Suprapubic skin (tissue), 4 donors: ENCODE data around the gene FBXL12. TPM values are rescaled to one million over a fixed set of nuclear protein-coding genes. Genes with fewer than 3 reads are reported as not detected.

Source experiments
- DNase-seq, 2 donors: peaks; one replicate each; pipeline ENCODE4 v3.0.0-alpha.2; 2019; ENCODE audit warnings: low spot score in 2 of 2
- H3K27ac ChIP-seq: fragments of 200-600 bp; sonication (generic); one replicate; pipeline ENCODE4 v1.5.1; 2019
- H3K27me3 ChIP-seq: fragments of 200-600 bp; sonication (generic); one replicate; pipeline ENCODE4 v1.5.1; 2019
- H3K36me3 ChIP-seq: fragments of 200-600 bp; sonication (generic); one replicate; pipeline ENCODE4 v1.5.1; 2019
- H3K4me1 ChIP-seq: fragments of 200-600 bp; sonication (generic); one replicate; pipeline ENCODE4 v1.5.1; 2019
- H3K4me3 ChIP-seq: fragments of 200-600 bp; sonication (generic); one replicate; pipeline ENCODE4 v1.5.1; 2019; ENCODE audit warnings: mild to moderate bottlenecking
- H3K9me3 ChIP-seq: fragments of 200-600 bp; sonication (generic); one replicate; pipeline ENCODE4 v1.5.1; 2019
- EP300 ChIP-seq: sonication (generic); formaldehyde crosslinking; IDR thresholded peaks from one replicate; pipeline ENCODE4 v1.6.1; 2017; ENCODE audit warnings: antibody characterized with exemption
- POLR2A ChIP-seq, 2 donors: fragments of 450-650 bp; IDR thresholded peaks; one replicate each; pipeline ENCODE4 v1.6.1; 2017; ENCODE audit warnings: antibody characterized with exemption in 2 of 2, mild to moderate bottlenecking in 2 of 2, moderate library complexity in 2 of 2
- POLR2AphosphoS5 ChIP-seq, 3 donors: sonication (generic); formaldehyde crosslinking; IDR thresholded peaks; one replicate each; pipeline ENCODE4 v1.6.1; 2017; ENCODE audit warnings: antibody characterized with exemption in 3 of 3
- WGBS: methylation state at CpG from one replicate; pipeline ENCODE4 v1.1.5; 2018; 5-methylcytosine and 5-hydroxymethylcytosine counted together
- total RNA-seq, 4 donors: library from RNA; depleted of rRNA; stranded (reverse); fragments of >200 nt; gene quantifications; one replicate each; pipeline ENCODE4 v1.1.0, GENCODE V29; 2016
- TF ChIP-seq, protein P1 (sequence below), 2 donors: fragments of 200-600 bp in 1 of 2; fragments of 450-650 bp in 1 of 2; sonication (generic) in 1 of 2; IDR thresholded peaks; one replicate each; pipeline ENCODE4 v1.5.1; 2016 to 2019; ENCODE audit warnings: antibody characterized with exemption in 2 of 2, mild to moderate bottlenecking in 1 of 2, moderate library complexity in 1 of 2

The FBXL12 gene
- total RNA-seq, 4 donors from 2014 or later = 22.2 to 39.9 (median 29.8) TPM

DNA sequence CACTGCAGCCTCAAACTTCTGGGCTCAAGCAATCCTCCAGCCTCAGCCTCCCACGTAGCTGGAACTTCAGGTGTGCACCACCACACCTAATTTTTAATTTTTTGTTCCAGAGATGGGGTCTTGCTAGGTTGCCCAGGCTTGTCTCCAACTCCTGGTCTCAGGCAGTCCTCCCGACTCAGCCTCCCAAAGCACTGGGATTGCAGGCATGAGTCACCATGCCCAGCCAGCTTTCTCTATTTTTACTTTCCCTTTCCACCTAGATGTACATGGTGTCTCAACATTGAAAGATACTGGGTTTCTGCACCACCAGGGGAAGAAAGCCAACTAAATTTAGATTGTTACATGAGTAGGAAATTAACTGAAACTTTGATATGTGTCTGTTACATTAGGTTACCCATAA lies 36.5 kb downstream of the FBXL12 start:
- TF ChIP-seq POLR2AphosphoS5 (IDR thresholded peaks at IDR 0.05) = no peak
- TF ChIP-seq EP300 = no peak
- no peak for TF ChIP-seq POLR2A (IDR thresholded peaks at IDR 0.05)
- TF ChIP-seq, protein P1, sequence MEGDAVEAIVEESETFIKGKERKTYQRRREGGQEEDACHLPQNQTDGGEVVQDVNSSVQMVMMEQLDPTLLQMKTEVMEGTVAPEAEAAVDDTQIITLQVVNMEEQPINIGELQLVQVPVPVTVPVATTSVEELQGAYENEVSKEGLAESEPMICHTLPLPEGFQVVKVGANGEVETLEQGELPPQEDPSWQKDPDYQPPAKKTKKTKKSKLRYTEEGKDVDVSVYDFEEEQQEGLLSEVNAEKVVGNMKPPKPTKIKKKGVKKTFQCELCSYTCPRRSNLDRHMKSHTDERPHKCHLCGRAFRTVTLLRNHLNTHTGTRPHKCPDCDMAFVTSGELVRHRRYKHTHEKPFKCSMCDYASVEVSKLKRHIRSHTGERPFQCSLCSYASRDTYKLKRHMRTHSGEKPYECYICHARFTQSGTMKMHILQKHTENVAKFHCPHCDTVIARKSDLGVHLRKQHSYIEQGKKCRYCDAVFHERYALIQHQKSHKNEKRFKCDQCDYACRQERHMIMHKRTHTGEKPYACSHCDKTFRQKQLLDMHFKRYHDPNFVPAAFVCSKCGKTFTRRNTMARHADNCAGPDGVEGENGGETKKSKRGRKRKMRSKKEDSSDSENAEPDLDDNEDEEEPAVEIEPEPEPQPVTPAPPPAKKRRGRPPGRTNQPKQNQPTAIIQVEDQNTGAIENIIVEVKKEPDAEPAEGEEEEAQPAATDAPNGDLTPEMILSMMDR (IDR thresholded peaks at IDR 0.05) = no peak
- H3K4me1 ChIP-seq = peaks cover 8% of the 10 kb centered on the region
- WGBS = 92% methylated on average over 2 of the region's 2 CpGs
- no peaks in the 10 kb centered on the region for H3K9me3 ChIP-seq
- DNase-seq = peak in 1 of 2 donors; percentile 11
- no peak overlapping the region for H3K27ac ChIP-seq
- no peaks in the 10 kb centered on the region for H3K27me3 ChIP-seq
- H3K4me3 ChIP-seq = no peak overlapping the region
- H3K36me3 ChIP-seq = no peaks in the 10 kb centered on the region

DNA sequence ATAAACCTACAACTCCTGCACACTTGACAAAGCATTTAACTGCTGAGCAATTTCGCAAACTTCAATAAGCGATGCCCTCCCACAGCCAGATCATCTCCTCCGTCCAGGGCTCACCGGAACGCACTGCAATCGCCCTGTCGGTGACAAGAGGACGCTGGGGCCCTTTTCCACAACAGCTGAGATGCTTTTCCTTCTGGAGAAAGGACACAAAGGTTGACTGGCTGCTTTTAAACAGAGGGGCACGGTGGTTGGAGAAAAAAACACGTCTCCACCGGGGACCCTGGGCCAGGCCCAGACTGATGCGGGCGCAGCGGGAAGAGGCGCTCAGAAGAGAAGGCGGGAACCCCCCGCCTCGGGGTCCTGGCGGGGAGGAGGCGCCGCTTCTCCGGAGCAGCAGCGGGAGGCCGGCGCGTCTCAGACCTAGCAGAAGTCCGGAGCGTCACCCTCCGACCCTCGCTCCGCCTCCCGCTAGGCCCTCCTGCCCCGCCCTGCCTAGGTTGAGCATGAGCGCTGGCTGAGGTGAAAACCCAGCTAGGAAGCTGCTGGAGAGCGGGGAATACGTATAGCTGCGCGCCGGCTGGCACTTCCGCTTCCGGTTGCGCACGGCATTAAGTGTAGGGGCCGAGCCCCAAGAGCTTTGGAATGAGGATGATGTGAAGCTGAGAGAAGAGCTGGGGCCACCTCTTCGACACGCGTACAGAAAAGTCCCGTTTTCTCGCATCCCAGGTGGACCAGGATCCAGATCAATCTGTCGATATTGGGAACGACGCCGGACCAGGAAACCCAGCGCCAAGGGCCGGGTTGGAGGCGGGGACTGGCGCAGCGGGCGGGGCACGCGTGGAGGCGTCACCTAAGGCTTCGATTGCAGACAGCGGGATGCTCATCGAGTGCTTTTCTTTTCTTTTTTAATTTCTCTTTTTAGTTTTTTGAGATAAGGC lies 50.4 kb downstream of the FBXL12 start, which contains the start of gene ZNF846:
Gene ZNF846 (minus strand): TSS at position 564 of the 938 bp plus-strand sequence. CDS start 3,788 bp downstream, outside the sequence.
- peak; percentile 93 to 95 for DNase-seq
- no peaks in the 10 kb centered on the region for H3K27me3 ChIP-seq
- no peak for TF ChIP-seq EP300
- TF ChIP-seq, protein P1 (IDR thresholded peaks at IDR 0.05) = no peak
- peak in 1 of 2 donors; percentile 49 for TF ChIP-seq POLR2A (IDR thresholded peaks at IDR 0.05)
- peak in 2 of 3 donors; percentile 84 to 93 for TF ChIP-seq POLR2AphosphoS5 (IDR thresholded peaks at IDR 0.05)
- H3K4me1 ChIP-seq = peaks cover 20% of the 10 kb centered on the region
- H3K9me3 ChIP-seq = peaks cover 6% of the 10 kb centered on the region
- H3K36me3 ChIP-seq = peaks cover 17% of the 10 kb centered on the region
- peak within 1 kb of the TSS; percentile 96 for H3K27ac ChIP-seq
- under 1% methylated on average over 35 of the region's 65 CpGs for WGBS
- peak within 1 kb of the TSS; percentile 85 for H3K4me3 ChIP-seq

Other genes starting within 250 kb of the FBXL12 start
- gene ZNF121, start 234.6 kb downstream of the FBXL12 start, total RNA-seq = 10 to 100 TPM; 34.4 to 52.6 (median 35.3) TPM
- 10 to 100 TPM; 33.1 to 49.4 (median 42.5) TPM for gene ZNF561, start 197.8 kb downstream of the FBXL12 start, total RNA-seq
- gene ZNF562, start 144.0 kb downstream of the FBXL12 start, total RNA-seq = 10 to 100 TPM; 13.2 to 23.8 (median 18.4) TPM
- 10 to 100 TPM in 2 of 4 donors, 1 to 10 TPM in 2; 6.8 to 13.5 (median 11.2) TPM for gene ZNF846, start 50.3 kb downstream of the FBXL12 start, total RNA-seq
- gene UBL5, start 8.8 kb upstream of the FBXL12 start, total RNA-seq = 100 to 1,000 TPM; 170 to 337 (median 261) TPM
- 10 to 100 TPM; 60.5 to 75.9 (median 65.8) TPM for gene PIN1, start 16.2 kb upstream of the FBXL12 start, total RNA-seq
- gene OLFM2, start 117.4 kb upstream of the FBXL12 start, total RNA-seq = 100 to 1,000 TPM in 2 of 4 donors, 10 to 100 TPM in 2; 51.5 to 114 (median 101) TPM
- gene COL5A3, start 191.4 kb upstream of the FBXL12 start, total RNA-seq = 10 to 100 TPM; 13.4 to 30.6 (median 18.8) TPM
- gene RDH8, start 194.4 kb upstream of the FBXL12 start, total RNA-seq = not detected